ENCODE data around the gene SMIM7.

DNA sequence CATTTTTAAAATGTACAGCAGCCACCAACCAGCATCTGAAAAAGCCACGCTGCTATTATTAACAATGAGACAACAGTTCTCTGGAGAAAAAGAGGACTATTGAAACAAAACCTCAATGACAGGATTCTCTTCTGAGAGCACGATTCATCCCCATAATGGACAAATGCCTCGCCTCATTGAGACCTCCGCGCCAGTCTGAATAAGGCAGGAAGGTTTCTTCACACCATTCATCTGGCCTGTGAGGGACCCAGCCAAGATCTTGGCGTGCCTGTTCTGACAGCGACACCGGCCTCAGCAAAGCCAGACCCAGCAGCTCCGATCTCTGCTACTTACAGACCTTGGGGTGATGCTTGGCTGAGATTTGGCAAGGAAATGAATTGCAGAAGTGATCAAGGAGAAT is 14.8 kb downstream of the SMIM7 start:
- TF ChIP-seq SP1 (CRISPR knock-in tag; conservative IDR thresholded peaks at IDR 0.05) = no peak
- TF ChIP-seq, protein P1, sequence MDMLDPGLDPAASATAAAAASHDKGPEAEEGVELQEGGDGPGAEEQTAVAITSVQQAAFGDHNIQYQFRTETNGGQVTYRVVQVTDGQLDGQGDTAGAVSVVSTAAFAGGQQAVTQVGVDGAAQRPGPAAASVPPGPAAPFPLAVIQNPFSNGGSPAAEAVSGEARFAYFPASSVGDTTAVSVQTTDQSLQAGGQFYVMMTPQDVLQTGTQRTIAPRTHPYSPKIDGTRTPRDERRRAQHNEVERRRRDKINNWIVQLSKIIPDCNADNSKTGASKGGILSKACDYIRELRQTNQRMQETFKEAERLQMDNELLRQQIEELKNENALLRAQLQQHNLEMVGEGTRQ (CRISPR knock-in tag; IDR thresholded peaks at IDR 0.05) = no peak
- TF ChIP-seq, protein P2, sequence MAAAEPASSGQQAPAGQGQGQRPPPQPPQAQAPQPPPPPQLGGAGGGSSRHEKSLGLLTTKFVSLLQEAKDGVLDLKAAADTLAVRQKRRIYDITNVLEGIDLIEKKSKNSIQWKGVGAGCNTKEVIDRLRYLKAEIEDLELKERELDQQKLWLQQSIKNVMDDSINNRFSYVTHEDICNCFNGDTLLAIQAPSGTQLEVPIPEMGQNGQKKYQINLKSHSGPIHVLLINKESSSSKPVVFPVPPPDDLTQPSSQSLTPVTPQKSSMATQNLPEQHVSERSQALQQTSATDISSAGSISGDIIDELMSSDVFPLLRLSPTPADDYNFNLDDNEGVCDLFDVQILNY (CRISPR knock-in tag; IDR thresholded peaks at IDR 0.05) = no peak
- TF ChIP-seq, protein P3, sequence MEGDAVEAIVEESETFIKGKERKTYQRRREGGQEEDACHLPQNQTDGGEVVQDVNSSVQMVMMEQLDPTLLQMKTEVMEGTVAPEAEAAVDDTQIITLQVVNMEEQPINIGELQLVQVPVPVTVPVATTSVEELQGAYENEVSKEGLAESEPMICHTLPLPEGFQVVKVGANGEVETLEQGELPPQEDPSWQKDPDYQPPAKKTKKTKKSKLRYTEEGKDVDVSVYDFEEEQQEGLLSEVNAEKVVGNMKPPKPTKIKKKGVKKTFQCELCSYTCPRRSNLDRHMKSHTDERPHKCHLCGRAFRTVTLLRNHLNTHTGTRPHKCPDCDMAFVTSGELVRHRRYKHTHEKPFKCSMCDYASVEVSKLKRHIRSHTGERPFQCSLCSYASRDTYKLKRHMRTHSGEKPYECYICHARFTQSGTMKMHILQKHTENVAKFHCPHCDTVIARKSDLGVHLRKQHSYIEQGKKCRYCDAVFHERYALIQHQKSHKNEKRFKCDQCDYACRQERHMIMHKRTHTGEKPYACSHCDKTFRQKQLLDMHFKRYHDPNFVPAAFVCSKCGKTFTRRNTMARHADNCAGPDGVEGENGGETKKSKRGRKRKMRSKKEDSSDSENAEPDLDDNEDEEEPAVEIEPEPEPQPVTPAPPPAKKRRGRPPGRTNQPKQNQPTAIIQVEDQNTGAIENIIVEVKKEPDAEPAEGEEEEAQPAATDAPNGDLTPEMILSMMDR (IDR thresholded peaks at IDR 0.05) = no peak
- TF ChIP-seq GABPB1 (CRISPR knock-in tag; IDR thresholded peaks at IDR 0.05) = no peak
- TF ChIP-seq ETV6 (CRISPR knock-in tag; IDR thresholded peaks at IDR 0.05) = no peak
- TF ChIP-seq NR1H2 (CRISPR knock-in tag; IDR thresholded peaks at IDR 0.05) = no peak
- no peak for TF ChIP-seq CBFB (CRISPR knock-in tag; IDR thresholded peaks at IDR 0.05; ENCODE audit: low read depth)
- TF ChIP-seq, protein P4, sequence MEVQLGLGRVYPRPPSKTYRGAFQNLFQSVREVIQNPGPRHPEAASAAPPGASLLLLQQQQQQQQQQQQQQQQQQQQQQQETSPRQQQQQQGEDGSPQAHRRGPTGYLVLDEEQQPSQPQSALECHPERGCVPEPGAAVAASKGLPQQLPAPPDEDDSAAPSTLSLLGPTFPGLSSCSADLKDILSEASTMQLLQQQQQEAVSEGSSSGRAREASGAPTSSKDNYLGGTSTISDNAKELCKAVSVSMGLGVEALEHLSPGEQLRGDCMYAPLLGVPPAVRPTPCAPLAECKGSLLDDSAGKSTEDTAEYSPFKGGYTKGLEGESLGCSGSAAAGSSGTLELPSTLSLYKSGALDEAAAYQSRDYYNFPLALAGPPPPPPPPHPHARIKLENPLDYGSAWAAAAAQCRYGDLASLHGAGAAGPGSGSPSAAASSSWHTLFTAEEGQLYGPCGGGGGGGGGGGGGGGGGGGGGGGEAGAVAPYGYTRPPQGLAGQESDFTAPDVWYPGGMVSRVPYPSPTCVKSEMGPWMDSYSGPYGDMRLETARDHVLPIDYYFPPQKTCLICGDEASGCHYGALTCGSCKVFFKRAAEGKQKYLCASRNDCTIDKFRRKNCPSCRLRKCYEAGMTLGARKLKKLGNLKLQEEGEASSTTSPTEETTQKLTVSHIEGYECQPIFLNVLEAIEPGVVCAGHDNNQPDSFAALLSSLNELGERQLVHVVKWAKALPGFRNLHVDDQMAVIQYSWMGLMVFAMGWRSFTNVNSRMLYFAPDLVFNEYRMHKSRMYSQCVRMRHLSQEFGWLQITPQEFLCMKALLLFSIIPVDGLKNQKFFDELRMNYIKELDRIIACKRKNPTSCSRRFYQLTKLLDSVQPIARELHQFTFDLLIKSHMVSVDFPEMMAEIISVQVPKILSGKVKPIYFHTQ (CRISPR knock-in tag; IDR thresholded peaks at IDR 0.05) = no peak
- TF ChIP-seq, protein P5, sequence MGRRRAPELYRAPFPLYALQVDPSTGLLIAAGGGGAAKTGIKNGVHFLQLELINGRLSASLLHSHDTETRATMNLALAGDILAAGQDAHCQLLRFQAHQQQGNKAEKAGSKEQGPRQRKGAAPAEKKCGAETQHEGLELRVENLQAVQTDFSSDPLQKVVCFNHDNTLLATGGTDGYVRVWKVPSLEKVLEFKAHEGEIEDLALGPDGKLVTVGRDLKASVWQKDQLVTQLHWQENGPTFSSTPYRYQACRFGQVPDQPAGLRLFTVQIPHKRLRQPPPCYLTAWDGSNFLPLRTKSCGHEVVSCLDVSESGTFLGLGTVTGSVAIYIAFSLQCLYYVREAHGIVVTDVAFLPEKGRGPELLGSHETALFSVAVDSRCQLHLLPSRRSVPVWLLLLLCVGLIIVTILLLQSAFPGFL (CRISPR knock-in tag; IDR thresholded peaks at IDR 0.05; ENCODE audit: borderline replicate concordance) = no peak
- TF ChIP-seq NFYB (CRISPR knock-in tag; conservative IDR thresholded peaks at IDR 0.05; ENCODE audit: low read depth) = no peak
- TF ChIP-seq, protein P6, sequence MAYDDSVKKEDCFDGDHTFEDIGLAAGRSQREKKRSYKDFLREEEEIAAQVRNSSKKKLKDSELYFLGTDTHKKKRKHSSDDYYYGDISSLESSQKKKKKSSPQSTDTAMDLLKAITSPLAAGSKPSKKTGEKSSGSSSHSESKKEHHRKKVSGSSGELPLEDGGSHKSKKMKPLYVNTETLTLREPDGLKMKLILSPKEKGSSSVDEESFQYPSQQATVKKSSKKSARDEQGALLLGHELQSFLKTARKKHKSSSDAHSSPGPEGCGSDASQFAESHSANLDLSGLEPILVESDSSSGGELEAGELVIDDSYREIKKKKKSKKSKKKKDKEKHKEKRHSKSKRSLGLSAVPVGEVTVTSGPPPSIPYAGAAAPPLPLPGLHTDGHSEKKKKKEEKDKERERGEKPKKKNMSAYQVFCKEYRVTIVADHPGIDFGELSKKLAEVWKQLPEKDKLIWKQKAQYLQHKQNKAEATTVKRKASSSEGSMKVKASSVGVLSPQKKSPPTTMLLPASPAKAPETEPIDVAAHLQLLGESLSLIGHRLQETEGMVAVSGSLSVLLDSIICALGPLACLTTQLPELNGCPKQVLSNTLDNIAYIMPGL (CRISPR knock-in tag; IDR thresholded peaks at IDR 0.05) = no peak

All from WTC11 (cell line).